Measurements from ENCODE around the gene PKNOX2.

PKNOX2 gene

GRCh38 chr11:125470355-125470754 lies 305.8 kb downstream of the PKNOX2 start:
- TF ChIP-seq EZH2phosphoT487 (IDR thresholded peaks at IDR 0.05; ENCODE audit: low read depth) (no peak), CTCF (IDR thresholded peaks at IDR 0.05; ENCODE audit: low read depth, low read length) (no peak)
- Histone ChIP-seq H4K20me1 (ENCODE audit: insufficient read depth, low read length) (no peaks in the 10 kb centered on the region), H2AFZ (ENCODE audit: low read depth, low read length) (no peak overlapping the region)

GRCh38 chr11:125476721-125477120 lies 312.2 kb downstream of the PKNOX2 start:
- no peak overlapping the region for H3K4me3 ChIP-seq (ENCODE audit: low read length)
- no peak overlapping the region for H3K27ac ChIP-seq (ENCODE audit: low read length)
- TF ChIP-seq CTCF (IDR thresholded peaks at IDR 0.05; ENCODE audit: low read depth, low read length) (no peak), EZH2phosphoT487 (IDR thresholded peaks at IDR 0.05; ENCODE audit: low read depth) (no peak)
- H3K79me2 ChIP-seq (ENCODE audit: low read length), result no peaks in the 10 kb centered on the region
- H2AFZ ChIP-seq (ENCODE audit: low read depth, low read length), result no peak overlapping the region
- no peaks in the 10 kb centered on the region for H3K27me3 ChIP-seq (ENCODE audit: low read depth, low read length)
- H3K4me1 ChIP-seq (ENCODE audit: low read length), result no peaks in the 10 kb centered on the region
- H3K9ac ChIP-seq (ENCODE audit: low read length), result no peak overlapping the region
- no peak overlapping the region for H3K4me2 ChIP-seq (ENCODE audit: low read length)
- H3K9me3 ChIP-seq (ENCODE audit: insufficient read depth, low read length), result no peaks in the 10 kb centered on the region
- H4K20me1 ChIP-seq (ENCODE audit: insufficient read depth, low read length), result no peaks in the 10 kb centered on the region
- no peaks in the 10 kb centered on the region for H3K36me3 ChIP-seq (replicated peaks; ENCODE audit: low read depth, low read length)

More at GRCh38 chr11:125470355-125470754, 305.8 kb downstream of the PKNOX2 start:
- Histone ChIP-seq H3K4me3 (ENCODE audit: low read length) (no peak overlapping the region), H3K36me3 (replicated peaks; ENCODE audit: low read depth, low read length) (no peaks in the 10 kb centered on the region), H3K4me1 (ENCODE audit: low read length) (no peaks in the 10 kb centered on the region), H3K79me2 (ENCODE audit: low read length) (no peaks in the 10 kb centered on the region), H3K4me2 (ENCODE audit: low read length) (no peak overlapping the region), H3K9me3 (ENCODE audit: insufficient read depth, low read length) (no peaks in the 10 kb centered on the region), H3K27me3 (ENCODE audit: low read depth, low read length) (no peaks in the 10 kb centered on the region), H3K9ac (ENCODE audit: low read length) (no peak overlapping the region), H3K27ac (ENCODE audit: low read length) (no peak overlapping the region)

- Histone ChIP-seq H3K27ac (ENCODE audit: low read length) (no peak overlapping the region), H3K4me1 (ENCODE audit: low read length) (no peaks in the 10 kb centered on the region), H3K4me2 (ENCODE audit: low read length) (no peak overlapping the region), H3K9me3 (ENCODE audit: insufficient read depth, low read length) (no peaks in the 10 kb centered on the region), H3K36me3 (replicated peaks; ENCODE audit: low read depth, low read length) (no peaks in the 10 kb centered on the region), H3K9ac (ENCODE audit: low read length) (no peak overlapping the region), H4K20me1 (ENCODE audit: insufficient read depth, low read length) (no peaks in the 10 kb centered on the region), H3K4me3 (ENCODE audit: low read length) (no peak overlapping the region), H3K27me3 (ENCODE audit: low read depth, low read length) (peaks cover 4% of the 10 kb centered on the region; the same call in 1 of the 2 replicates), H2AFZ (ENCODE audit: low read depth, low read length) (no peak overlapping the region), H3K79me2 (ENCODE audit: low read length) (no peaks in the 10 kb centered on the region)
- no peak for TF ChIP-seq EZH2phosphoT487 (IDR thresholded peaks at IDR 0.05; ENCODE audit: low read depth)
- TF ChIP-seq CTCF (IDR thresholded peaks at IDR 0.05; ENCODE audit: low read depth, low read length), result no peak
These were observed 314.6 kb downstream of the PKNOX2 start for GRCh38 chr11:125479137-125479536.

- Histone ChIP-seq H2AFZ (ENCODE audit: low read depth, low read length) (no peak overlapping the region), H3K9ac (ENCODE audit: low read length) (no peak overlapping the region)
- TF ChIP-seq CTCF (IDR thresholded peaks at IDR 0.05; ENCODE audit: low read depth, low read length) (no peak), EZH2phosphoT487 (IDR thresholded peaks at IDR 0.05; ENCODE audit: low read depth) (no peak)
These were observed 317.0 kb downstream of the PKNOX2 start for GRCh38 chr11:125481531-125481930.

More at GRCh38 chr11:125481531-125481930, 317.0 kb downstream of the PKNOX2 start:
- no peaks in the 10 kb centered on the region for H3K79me2 ChIP-seq (ENCODE audit: low read length)
- no peaks in the 10 kb centered on the region for H4K20me1 ChIP-seq (ENCODE audit: insufficient read depth, low read length)
- H3K27me3 ChIP-seq (ENCODE audit: low read depth, low read length), result peaks cover 4% of the 10 kb centered on the region; the same call in 1 of the 2 replicates
- H3K36me3 ChIP-seq (replicated peaks; ENCODE audit: low read depth, low read length), result no peaks in the 10 kb centered on the region
- H3K4me3 ChIP-seq (ENCODE audit: low read length), result no peak overlapping the region
- H3K4me2 ChIP-seq (ENCODE audit: low read length), result no peak overlapping the region
- no peak overlapping the region for H3K27ac ChIP-seq (ENCODE audit: low read length)
- no peaks in the 10 kb centered on the region for H3K4me1 ChIP-seq (ENCODE audit: low read length)
- H3K9me3 ChIP-seq (ENCODE audit: insufficient read depth, low read length), result no peaks in the 10 kb centered on the region
